PC-9 (cell line): Measurements from ENCODE around the gene STARD8. TPM values are rescaled to one million over a fixed set of nuclear protein-coding genes. Genes with fewer than 3 reads are reported as not detected.
"Not testable (repeated sequence)": the region's sequence is repeated elsewhere in the genome, so short reads cannot be mapped to it uniquely, and the experiment has no call there.

Experiments
- BruUV-seq: library from RNA; stranded (reverse); fragments of 400-500 nt; replicated peaks from 2 replicates; lab custom pipeline; 2021; lab: Mats Ljungman, UMichigan
- CTCF ChIA-PET: fragments of 300-600 bp; sonication (Branson Sonifier 250); formaldehyde crosslinking; loops from one replicate; lab custom pipeline; 2022; ENCODE audit warnings: antibody characterized with exemption; lab: Charles Lee
- POLR2A ChIA-PET: fragments of 300-600 bp; sonication (Branson Sonifier 250); formaldehyde crosslinking; loops from one replicate; lab custom pipeline; 2022; ENCODE audit warnings: antibody characterized with exemption; ENCODE audit not compliant: unreplicated experiment; lab: Charles Lee
- DNase-seq, 2 experiments: peaks; one replicate each; pipeline versions ENCODE4 v3.0.0 to v3.0.0-alpha.2; 2015 to 2022; ENCODE audit warnings: mixed read lengths in 1 of 2
- H2AFZ ChIP-seq: fragments of 200-600 bp; sonication (generic); 2 replicates; pipeline ENCODE4 v1.8.1; 2017; ENCODE audit warnings: antibody characterized with exemption
- H3F3A ChIP-seq: fragments of 200-600 bp; sonication (generic); 2 replicates; pipeline ENCODE4 v1.8.1; 2017; ENCODE audit warnings: antibody characterized with exemption, mild to moderate bottlenecking, low read depth; ENCODE audit not compliant: insufficient read depth
- H3K27ac ChIP-seq: fragments of 200-600 bp; sonication (generic); 2 replicates; pipeline ENCODE4 v1.6.1; 2016; ENCODE audit warnings: mixed run types
- H3K27me3 ChIP-seq: fragments of 200-600 bp; sonication (generic); 2 replicates; pipeline ENCODE4 v1.6.1; 2016; ENCODE audit warnings: low read depth, mixed run types; ENCODE audit not compliant: insufficient read depth
- H3K36me3 ChIP-seq: fragments of 200-600 bp; sonication (generic); 2 replicates; pipeline ENCODE4 v1.6.1; 2016; ENCODE audit warnings: low read depth, mixed run types
- H3K4me1 ChIP-seq: fragments of 200-600 bp; sonication (generic); replicated peaks from 2 replicates; pipeline ENCODE4 v1.6.1; 2016; ENCODE audit warnings: mixed run types; ENCODE audit not compliant: insufficient read depth
- H3K4me2 ChIP-seq: fragments of 200-600 bp; sonication (generic); 2 replicates; pipeline ENCODE4 v1.6.1; 2017; ENCODE audit warnings: mixed run types
- H3K4me3 ChIP-seq: fragments of 200-600 bp; sonication (generic); 2 replicates; pipeline ENCODE4 v1.6.1; 2016; ENCODE audit warnings: mixed run types
- H3K79me2 ChIP-seq: fragments of 200-600 bp; sonication (generic); 2 replicates; pipeline ENCODE4 v1.6.1; 2017; ENCODE audit warnings: low read depth, mixed run types
- H3K9me2 ChIP-seq: fragments of 200-600 bp; sonication (generic); 2 replicates; pipeline ENCODE4 v1.8.1; 2017; ENCODE audit warnings: mild to moderate bottlenecking; ENCODE audit not compliant: insufficient read depth
- H3K9me3 ChIP-seq: fragments of 200-600 bp; sonication (generic); 2 replicates; pipeline ENCODE4 v1.8.1; 2016; ENCODE audit warnings: low read depth; ENCODE audit not compliant: insufficient read depth
- H4K20me1 ChIP-seq: fragments of 200-600 bp; sonication (generic); 2 replicates; pipeline ENCODE4 v1.8.1; 2017; ENCODE audit not compliant: insufficient read depth
- EZH2 ChIP-seq: fragments of 200-600 bp; sonication (generic); IDR thresholded peaks from 2 replicates; pipeline ENCODE4 v1.8.0; 2017; ENCODE audit warnings: antibody characterized with exemption, low read depth
- intact Hi-C: fragments of 100-400 bp; cut with micrococcal nuclease; formaldehyde crosslinking; loops from one replicate; pipeline ENCODE4 v1.10.0; 2022; ENCODE audit not compliant: unreplicated experiment
- total RNA-seq: library from RNA; stranded (reverse); gene quantifications from 2 replicates; pipeline ENCODE4 v1.2.3, GENCODE V29; 2021
- TF ChIP-seq, protein P1 (sequence below): fragments of 200-600 bp; sonication (generic); conservative IDR thresholded peaks from 2 replicates; pipeline ENCODE4 v1.6.1; 2017; ENCODE audit warnings: mixed run types, antibody characterized with exemption, mild to moderate bottlenecking, moderate library complexity

The STARD8 gene
- total RNA-seq, 1 experiment from 2014 or later: 2.2 TPM

DNA sequence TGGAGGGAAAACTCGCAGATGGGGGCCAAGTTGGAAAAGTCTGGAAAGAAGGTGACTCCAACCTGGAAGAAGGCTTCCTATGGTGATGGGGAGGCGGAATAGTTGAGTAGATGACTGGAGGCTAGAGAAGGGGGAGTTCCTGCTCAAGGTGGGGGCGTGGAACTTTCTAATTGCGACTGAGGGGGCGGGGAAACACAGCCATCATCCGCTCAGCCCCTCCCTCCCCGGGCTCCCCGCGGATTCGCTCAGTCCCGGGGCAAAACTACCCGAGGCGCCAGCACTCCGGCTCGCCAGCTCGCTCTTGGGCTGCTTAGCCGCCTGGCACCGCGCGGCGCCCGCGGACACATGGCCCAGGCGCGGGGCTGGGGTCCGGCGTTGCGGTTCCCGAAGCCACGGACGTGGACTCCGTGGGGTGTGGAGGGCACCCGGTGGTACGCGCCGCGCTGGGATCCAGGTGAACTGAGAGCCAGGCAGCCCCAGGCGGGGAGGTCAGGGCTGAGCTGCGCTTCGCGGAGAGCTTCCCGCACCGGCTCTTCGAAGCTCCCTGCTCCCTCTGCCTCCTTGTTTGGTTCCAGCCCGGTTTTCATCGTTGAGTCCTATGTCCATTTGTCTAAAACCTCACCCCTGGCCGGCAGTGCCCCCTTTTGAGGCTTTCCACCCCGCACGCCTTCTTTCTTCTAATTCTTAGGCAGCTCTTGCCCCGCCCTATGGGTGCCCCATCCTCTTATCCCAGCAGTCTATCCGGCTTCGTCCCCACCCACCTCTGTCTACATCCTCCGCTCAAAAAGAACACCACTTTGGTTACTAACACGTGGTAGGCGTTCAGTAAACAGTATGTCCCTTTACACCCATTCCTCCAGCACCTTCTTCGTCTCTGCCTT is 38.9 kb downstream of the STARD8 start:
- Histone ChIP-seq H3K36me3 (no peaks in the 10 kb centered on the region), H3K27ac (no peak overlapping the region), H3K4me3 (no peak overlapping the region), H2AFZ (no peak overlapping the region), H3K4me1 (no peaks in the 10 kb centered on the region), H3F3A (no peaks in the 10 kb centered on the region), H4K20me1 (no peaks in the 10 kb centered on the region), H3K4me2 (no peak overlapping the region), H3K9me2 (no peaks in the 10 kb centered on the region), H3K79me2 (no peaks in the 10 kb centered on the region), H3K9me3 (no peaks in the 10 kb centered on the region), H3K27me3 (no peaks in the 10 kb centered on the region)
- intact Hi-C loops: no loop called here
- BruUV-seq: no TSS peak
- POLR2A ChIA-PET: no interaction called here
- TF ChIP-seq, protein P1, sequence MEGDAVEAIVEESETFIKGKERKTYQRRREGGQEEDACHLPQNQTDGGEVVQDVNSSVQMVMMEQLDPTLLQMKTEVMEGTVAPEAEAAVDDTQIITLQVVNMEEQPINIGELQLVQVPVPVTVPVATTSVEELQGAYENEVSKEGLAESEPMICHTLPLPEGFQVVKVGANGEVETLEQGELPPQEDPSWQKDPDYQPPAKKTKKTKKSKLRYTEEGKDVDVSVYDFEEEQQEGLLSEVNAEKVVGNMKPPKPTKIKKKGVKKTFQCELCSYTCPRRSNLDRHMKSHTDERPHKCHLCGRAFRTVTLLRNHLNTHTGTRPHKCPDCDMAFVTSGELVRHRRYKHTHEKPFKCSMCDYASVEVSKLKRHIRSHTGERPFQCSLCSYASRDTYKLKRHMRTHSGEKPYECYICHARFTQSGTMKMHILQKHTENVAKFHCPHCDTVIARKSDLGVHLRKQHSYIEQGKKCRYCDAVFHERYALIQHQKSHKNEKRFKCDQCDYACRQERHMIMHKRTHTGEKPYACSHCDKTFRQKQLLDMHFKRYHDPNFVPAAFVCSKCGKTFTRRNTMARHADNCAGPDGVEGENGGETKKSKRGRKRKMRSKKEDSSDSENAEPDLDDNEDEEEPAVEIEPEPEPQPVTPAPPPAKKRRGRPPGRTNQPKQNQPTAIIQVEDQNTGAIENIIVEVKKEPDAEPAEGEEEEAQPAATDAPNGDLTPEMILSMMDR: no peak
- TF ChIP-seq EZH2: no peak
- CTCF ChIA-PET: no interaction called here
- peak in 1 of 2 experiments; percentile 48 for DNase-seq

DNA sequence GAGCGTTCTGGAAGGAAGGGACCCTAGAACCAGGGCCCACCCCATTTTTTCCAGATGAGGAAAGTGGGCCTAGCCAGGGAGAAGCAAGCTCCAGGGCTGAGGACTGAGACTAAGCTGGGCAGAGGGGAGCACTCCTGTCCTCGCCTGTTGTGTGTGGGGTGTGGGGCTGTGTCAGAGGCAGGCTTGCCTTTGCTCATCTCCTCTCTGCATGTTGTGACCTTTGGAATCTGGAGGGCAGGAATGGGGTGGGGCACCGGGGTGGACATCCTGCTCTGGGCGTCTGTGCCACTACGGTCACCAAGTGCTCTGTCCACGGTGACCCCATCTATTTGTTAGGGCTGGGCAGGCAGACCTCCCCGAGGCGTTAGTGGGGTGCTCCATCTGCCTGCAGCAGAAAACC is 41.5 kb downstream of the STARD8 start:
- H3K9me3 ChIP-seq, BruUV-seq, CTCF ChIA-PET, H2AFZ ChIP-seq, H3K79me2 ChIP-seq, H3F3A ChIP-seq, POLR2A ChIA-PET, H4K20me1 ChIP-seq, H3K9me2 ChIP-seq, H3K4me1 ChIP-seq, H3K27ac ChIP-seq, intact Hi-C loops, H3K4me2 ChIP-seq, H3K4me3 ChIP-seq, H3K36me3 ChIP-seq, H3K27me3 ChIP-seq, DNase-seq: not testable (repeated sequence)

DNA sequence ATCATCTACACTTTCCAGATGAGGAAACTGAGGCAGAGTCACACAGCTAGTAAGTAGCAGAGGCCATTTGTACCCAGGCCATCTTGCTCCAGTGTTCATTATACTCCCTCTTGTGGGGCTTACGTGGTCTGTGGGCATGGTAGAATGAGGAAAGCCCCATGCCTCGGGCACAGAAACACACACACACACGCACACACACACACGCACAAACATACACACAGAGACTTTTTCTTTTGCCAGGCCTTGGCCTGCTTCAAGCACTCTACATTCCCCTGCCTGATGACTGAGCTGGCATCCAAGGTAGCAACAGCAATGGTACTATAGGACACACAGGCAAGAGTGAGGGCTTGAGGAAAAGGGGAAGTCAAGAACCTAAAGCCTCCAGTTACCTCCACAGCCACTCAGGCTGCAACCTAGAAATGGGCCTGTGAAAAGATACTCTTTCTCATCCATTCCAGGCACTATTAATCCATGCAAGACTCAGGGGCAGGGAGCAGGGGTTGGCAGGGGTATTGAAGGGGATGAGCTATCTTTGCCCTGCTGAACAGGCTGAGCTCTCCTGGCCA is 43.6 kb downstream of the STARD8 start:
- Histone ChIP-seq H3K36me3 (no peaks in the 10 kb centered on the region), H3K4me1 (no peaks in the 10 kb centered on the region), H3K27me3 (no peaks in the 10 kb centered on the region), H3F3A (no peaks in the 10 kb centered on the region), H2AFZ (no peak overlapping the region), H3K4me3 (no peak overlapping the region), H3K9me3 (no peaks in the 10 kb centered on the region), H3K4me2 (no peak overlapping the region), H3K79me2 (no peaks in the 10 kb centered on the region), H3K9me2 (no peaks in the 10 kb centered on the region), H4K20me1 (no peaks in the 10 kb centered on the region), H3K27ac (no peak overlapping the region)
- TF ChIP-seq, protein P1: no peak
- TF ChIP-seq EZH2: no peak
- ChIA-PET POLR2A (no interaction called here), CTCF (no interaction called here)
- intact Hi-C loops: no loop called here
- BruUV-seq: no TSS peak
- DNase-seq: no peak
